ENCODE results near the gene SHISA8.

The SHISA8 gene

GRCh38 chr22:41933411-41934177, 18.7 kb upstream of the SHISA8 start:
- DNase-seq: no peak

DNA sequence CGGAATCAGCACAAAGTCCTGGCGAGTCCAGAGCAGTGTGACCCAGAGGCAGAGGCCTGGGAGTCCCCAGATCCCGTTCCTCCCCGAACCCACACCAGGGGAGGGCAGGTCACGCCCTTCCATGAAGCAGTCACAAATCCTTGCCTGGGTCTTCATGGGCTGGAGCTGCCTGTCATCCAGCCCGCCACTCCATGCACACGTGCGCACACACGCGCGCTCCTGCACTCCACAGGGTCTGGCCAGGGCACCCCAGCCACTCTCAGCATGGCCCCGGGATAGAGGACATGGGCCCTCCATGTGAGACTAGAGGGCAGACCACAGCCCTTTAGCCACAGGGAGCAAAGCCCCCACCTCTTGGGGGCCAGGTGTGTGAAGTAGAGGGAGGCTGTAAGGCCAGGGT, 17.5 kb upstream of the SHISA8 start:
- DNase-seq: no peak

- no peak for DNase-seq
These were observed 16.9 kb upstream of the SHISA8 start for GRCh38 chr22:41931701-41932269.

GRCh38 chr22:41929418-41929810, 14.5 kb upstream of the SHISA8 start:
- DNase-seq: no peak

DNA sequence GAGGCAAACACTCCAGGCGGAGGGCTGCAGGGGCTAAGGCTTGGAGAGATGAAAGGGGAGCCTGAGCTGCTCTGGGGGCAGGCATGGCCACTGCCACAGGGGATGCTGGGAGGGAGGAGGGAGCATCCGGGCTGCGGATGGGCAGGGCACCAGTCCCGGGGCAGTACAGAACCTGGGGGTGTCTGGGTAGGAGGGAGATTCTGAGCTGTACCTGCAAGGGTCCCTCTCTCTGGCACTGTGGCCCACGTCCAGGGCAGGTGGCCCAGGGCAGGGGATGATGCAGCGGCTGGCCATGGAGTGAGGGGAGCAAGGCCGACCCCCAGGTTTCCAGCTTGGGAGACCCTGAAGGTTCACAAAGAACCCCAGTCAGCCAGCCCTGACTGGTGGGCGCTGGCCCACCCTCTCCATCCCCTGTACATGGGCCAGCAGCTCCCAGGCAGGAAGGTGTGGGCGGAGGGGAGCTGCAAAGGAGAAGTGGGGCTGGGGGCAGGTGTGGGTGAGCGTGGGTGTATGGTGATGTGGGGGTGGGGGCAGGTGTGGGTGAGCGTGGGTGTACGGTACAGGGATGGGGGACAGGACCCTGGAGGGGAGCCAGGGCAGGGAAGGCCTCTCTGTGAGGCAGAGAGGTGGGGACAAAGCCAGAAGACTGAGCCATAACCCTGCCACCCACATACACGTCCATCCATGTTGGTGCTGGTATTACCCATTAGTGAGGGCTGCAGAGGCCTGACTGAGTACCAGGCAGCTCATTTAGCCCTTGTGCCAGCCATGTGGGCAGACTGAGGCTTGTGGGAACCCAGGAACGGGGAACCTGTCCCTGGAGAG, 13.9 kb upstream of the SHISA8 start:
- DNase-seq: no peak

- DNase-seq: no peak
These were observed 12.9 kb upstream of the SHISA8 start for GRCh38 chr22:41927813-41928212.

DNA sequence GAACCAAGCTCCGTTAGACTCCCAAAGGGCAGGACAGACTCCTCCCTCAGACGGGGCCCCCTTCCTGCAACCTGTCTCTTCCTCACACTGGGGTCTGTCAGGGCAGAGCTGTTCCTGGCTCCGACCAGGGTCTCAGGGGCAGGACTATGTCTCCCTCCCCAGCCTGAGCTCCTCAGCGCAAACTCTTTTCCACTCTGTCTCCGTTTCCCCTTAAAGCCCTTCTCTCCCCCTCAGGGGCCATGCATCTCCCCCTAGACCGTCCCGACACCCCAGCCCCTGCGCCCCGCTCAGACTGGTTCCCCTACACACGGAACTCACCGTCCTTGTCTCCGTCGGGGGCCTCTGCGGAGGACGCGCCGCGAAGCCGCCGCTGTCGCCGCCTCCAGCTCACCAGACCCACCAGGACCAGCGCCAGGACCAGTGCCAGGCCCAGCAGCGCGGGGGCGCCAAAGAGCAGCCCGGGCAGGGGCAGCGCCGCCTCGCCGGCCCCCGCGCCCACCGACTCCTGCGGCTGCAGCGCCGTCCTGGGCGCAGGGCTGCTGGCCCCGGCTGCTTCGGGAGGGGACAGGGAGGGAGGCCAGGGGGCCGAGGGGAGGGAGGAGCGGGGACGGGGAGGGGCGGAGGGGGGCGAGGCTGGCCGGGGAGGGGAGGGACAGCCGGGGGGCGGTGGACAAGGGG, 11.0 kb upstream of the SHISA8 start:
- DNase-seq: no peak

DNA sequence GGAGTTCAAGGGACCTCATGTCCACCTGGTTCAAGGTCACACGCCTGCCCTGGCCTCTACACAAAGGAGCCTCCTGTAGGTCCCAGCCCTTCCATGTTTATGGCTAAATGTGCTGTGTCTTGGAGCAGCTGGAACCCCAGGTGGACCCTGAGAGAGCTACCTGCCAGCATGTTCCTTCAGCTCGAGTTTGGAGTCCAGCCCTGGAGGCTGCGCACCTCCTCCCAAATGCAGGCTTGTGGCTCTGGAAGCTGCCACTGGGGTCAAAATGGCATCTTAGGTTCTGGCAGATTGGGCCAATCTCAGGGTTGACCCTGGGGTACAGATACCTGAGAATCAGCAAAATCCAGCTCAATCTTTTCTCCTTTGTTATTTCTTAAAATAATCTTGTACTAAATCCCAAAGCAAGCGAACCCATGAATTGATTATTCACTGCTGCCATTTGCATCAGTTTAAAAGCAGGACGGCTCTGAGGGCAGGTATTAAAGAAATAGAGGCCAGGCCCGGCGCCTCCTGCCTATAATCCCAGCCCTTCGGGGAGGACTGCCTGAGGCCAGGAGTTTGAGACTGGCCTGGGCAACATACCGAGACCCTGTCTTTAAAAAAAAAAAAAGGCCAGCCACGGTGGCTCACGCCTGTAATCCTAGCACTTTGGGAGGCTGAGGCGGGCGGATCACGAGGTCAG, 8.9 kb upstream of the SHISA8 start:
- no peak for DNase-seq

DNA sequence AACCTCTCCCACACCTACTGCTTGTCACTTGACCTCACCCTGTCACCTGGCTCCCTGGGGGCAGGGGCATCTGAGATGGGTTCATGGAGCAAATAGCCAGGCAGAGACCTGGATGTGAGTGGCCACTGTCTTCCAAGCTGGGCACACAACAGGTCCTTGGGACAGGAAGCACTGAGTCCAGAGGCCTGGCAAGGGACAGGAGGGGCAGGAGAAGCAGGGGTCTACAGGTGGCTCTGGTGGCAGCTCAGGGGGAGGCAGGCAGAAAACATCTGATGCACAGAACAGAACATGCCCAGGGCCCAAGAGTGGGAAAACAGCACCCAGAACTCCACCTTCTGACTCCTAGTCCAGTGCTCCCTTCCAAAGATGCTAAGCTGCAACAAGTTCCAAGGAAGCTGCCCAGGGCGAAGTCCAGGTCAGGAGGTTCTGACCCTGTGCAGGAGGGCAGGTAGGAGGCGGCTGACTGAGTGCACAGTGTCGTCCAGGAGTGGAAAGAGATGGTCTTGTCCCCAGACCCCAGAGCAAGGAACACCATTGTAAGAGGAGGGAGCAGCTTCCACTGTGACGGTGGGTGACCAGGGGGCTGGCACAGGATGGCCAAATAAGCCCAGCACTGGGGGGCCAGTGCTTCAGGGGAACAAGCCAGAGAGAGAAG, 8.2 kb upstream of the SHISA8 start:
- DNase-seq: no peak

DNA sequence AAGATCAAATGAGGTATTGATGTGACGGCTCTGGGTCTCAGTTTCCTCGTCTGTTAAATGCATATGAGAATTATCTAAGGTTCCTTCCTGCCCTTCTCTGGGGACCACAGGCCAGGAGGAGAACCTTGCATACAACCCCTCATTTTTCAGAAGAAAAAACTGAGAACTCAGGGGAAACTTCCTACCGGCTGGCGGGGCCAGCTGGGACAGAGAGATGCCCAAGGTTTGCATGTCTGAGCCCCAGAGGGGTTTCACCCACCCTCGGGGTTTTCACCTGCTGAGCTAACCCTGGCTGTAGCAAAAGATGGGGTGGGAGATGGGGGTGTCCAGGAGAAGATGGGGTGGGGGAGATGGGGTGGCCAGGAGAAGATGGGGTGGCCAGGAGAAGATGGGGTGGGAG, 7.5 kb upstream of the SHISA8 start:
- no peak for DNase-seq

DNA sequence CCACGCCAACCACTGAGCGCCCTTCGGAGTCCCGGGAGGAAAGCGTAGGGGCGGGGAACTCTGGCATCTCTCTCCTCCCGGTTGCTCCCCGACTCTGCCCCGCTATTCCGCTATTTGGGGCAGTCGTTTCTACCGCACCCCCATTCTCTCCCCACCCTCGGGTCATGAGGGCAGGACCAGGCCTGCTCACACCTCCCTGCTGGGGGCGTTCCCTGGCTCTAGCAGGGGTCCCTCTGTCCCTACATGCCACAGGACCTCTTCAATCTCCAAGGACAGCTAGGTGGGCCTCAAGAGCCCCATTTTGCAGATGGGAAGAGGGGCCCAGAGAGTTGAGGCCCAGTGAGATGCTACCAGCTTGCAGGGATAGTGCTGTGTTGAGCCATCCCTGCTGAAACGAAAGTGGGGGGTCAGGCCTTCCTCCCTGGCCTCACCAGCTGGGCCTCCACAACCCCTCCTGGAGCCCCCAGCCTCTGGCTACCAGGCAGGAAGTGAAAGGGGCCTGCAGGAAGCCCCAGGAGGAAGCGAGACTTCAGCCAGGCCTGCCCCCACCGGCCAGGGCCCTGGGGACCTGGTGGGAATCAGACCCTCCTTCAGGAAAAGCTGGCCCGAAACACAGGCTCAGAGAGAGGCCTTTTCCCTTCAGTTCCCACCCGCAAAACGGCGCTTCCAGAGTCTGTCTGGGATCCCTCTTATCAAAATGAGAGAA, 5.5 kb upstream of the SHISA8 start:
- no peak for DNase-seq

DNA sequence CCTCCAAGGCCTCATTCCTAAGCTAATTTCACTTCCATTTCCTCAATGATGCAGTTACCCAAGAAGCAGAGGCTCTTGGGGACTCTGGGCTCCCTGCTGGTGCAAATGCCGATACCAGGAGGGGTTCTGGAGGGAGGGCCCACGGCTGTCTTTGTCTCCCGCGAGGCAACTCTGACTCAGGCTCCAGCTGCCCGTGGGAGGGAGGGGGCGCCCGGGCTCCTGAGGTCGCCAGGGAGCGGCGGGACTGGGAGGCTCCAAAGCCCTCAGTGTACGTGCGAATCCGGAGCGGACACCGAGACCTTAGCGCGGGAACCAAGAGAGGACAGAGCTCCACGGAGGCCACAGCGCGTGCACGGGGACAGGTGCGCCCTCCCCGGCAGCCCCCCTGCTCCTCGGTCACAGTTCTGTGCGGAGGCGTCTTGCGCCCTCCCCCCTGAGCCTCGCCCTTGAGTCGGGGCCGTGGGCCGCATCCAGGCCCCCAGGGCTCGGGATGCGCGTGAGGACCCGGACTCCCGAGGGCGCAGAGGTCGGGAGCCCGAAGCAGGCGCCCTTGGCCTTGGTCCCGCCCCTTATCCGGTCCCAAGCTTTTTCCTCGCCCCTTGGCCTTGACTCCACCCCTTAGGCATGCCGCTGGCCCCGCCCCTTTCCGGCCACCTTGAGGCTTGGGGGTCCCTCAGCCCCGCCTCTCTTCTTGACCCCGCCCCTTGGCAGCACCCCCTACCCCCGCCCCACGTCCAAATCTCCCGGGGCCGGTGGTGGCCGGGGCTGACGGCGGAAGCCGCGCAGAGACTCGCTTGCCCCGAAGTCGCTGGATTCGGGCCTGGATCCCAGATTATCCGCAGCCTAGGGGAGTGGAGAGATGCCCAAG, 4.7 kb upstream of the SHISA8 start:
- DNase-seq: no peak

- peak; percentile 7 for DNase-seq
These were observed 3.3 kb upstream of the SHISA8 start for GRCh38 chr22:41917903-41918791.

DNA sequence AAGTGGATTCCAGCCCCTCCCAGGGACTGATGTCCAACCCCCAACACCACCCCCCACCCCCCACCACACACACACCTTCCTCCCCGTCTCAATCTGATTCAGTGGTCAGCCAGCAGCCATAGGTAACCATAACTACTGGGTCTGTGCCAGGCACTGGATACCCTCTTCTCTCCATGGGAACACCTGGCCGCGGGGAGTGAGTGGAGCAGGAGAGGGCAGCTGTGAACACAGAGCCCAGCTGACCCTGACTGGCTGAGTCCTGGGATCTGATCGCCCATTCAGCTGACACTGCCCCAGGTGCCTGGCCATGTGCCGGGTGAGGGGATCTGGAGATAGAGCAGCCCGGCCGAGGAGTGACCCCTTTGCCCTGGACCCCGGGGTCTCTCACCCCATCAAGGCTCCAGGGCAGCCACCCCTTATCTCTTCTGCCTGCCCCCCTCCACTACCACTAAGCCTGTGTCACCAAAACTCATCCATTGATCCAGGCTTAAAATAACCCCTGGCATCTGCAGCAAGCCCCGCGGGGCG, 2.6 kb upstream of the SHISA8 start:
- DNase-seq: peak; percentile 33

- no peak for DNase-seq
These were observed 2.0 kb upstream of the SHISA8 start for GRCh38 chr22:41916745-41917358.

DNA sequence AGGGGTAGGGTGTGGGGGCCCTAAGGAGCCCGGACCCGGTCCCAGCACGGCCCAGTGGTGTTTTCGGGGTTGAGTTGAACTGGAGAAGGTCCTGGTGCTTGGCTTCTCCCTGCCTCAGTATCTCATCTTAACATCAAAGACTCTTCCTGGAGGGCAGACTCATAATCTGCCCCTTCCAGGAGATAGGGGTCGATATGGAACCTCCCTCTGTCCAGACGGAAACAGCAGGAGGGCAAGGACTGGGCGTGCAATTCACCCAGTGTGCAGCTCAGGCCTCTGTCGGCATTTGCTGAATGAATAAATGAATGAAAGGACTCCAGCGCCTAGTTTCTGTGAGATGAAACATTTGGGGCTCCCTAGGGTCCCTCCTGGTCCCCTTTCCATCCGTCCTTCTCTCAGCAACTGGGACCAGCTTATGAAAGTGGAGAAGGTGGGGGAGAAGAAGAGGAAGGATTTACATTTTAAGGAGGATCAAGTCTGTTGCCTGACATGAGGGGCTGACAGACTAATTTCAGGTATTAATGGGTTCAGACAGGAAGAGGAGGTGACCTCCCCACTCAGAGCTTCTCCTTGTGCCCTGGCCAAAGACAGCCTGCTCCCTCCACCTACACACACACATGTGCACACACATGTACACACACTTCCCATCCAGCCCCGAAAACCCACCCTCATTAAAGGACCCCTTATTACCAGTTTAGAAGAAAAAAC, 1.1 kb upstream of the SHISA8 start:
- no peak for DNase-seq

- no peak for DNase-seq
These were observed 251 bp downstream of the SHISA8 start for GRCh38 chr22:41914611-41915034.

All from NCI-H510A treated with DMSO at 0.1 percent for 48 hours (cell line).